ENCODE results near the gene DRC3.

Gene DRC3

DNA sequence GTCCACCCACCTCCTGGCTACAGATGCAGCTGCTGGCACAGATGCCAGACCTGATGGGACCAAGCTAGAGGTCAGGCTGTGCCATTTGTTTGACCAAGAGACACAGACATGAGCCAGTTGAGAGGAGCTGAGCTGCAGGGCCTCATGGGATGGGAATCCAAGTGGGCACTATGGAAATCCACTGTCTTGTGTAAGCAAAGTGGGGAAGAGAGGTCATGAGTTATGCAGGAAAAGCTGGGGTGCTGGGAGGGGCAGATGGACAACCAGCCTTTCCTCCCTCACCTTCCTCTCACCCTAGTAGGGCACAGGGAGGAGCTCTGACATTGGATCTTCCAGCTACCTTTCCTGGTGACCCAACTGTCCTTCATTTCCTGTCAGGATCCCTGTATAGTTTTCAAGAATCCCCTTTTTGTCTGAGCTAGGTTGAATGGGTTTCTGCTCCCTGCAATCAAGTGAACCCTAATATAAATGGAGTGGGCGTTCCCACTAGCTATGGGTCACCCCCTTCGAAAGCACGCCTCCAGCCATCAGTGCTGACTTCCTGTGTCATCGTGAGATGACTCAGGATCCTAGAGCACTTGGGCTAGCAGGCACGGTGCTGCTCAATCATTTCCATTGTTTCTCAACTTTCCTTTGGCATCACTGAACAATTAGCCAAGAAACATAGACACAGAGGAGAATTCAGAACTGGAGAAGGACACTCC lies 52.7 kb downstream of the DRC3 start:
- no peak for DNase-seq

DNA sequence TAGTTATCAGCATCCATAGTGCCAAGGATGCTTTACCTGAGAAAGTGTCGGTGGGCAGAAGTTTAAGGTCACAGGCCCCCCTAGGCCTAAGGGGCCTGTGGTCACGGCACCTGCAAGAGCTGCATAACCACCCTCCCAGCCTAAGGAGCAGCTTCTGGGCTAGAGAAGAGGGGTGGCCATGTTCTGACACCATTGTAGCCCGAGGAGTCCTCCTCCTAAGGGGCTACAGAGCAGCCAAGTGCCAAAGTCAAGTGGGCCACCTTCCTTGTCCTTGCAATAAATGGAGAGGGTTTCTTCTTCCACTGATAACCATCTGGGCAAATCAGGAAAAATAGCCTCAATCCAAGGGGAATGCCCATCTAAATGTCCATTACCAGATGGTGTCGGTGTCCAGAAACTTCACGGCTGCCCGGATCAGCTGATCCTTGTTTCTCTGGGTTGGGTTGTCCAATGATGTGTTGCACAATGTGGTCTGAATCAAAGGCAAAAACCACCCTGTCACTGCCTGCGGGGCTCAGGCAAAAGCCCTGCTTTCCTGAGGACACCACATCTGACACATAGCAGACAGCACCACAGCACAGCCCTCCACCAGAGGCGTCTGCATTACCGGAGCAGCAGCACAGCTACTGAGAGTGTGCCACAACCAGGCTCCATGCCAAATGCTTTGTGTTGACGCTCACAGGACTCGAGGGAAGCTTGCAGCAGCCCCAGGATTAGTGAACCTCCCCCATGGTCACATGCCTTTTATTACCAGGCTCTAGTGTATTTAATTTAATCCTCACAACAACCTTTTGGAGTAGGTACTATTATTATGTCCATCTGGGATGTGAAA lies 53.5 kb downstream of the DRC3 start:
- no peak for DNase-seq

GRCh38 chr17:18027280-18027679 lies 54.6 kb downstream of the DRC3 start:
- no peak for DNase-seq

DNA sequence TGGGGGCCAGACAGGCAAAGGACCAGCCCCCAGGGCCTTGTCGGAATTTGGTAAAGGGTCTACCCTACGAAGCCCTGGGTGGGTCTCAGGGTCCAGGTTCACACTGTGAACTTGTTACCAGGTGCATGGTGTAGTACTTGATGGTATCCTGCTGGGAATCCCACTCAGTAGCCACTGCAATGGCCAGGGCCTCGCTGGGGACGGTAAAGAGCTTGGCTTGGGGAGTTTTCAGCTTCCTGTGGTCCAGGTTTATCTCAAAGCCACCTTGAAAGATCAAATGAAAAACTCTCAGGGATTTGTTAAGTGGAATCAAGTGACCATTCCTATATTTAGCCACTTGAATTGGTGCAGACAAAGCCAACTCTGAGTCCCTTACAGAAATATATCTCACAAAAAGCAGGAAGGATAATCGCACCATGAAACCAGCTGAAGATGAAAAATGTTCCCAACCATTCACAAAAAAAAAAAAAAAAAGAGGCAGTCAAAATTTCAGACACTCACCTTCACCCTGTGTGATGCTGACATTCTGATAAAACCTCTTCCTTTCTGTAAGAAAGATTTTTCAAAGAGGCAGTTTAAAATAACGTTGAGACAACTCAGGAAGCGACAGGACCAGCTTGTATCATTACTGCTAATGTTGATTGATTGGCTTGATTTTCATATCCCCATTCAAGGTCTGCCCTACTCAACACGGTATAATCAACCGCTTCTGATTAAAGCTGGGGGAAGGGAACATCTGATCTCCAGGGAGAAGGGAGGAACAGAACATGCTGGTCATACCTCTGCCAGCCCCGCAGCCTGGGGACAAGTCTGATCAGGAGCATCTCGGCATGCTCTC lies 55.7 kb downstream of the DRC3 start:
- DNase-seq: peak; percentile 50

GRCh38 chr17:18028952-18029540 lies 56.4 kb downstream of the DRC3 start:
- no peak for DNase-seq

DNA sequence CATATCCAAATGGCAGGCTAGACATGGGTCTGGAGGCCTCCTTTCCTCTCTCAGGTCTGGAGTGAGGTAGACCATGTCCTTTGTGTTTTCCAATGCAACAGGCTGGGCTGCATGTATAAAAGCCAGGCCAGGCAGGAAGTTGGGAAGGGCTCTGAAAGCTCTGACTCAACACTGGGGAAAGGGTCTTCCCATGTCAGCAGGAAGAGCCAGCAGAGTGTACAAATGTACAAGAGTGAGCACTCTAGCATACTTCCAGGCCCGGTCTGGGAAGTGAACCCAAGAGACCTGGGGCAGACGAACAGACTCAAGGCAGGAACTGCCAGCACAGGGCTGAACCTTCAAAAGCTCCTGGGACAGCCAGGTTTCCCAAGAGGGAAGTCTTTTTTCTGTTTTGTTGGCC lies 59.3 kb downstream of the DRC3 start:
- no peak for DNase-seq

DNA sequence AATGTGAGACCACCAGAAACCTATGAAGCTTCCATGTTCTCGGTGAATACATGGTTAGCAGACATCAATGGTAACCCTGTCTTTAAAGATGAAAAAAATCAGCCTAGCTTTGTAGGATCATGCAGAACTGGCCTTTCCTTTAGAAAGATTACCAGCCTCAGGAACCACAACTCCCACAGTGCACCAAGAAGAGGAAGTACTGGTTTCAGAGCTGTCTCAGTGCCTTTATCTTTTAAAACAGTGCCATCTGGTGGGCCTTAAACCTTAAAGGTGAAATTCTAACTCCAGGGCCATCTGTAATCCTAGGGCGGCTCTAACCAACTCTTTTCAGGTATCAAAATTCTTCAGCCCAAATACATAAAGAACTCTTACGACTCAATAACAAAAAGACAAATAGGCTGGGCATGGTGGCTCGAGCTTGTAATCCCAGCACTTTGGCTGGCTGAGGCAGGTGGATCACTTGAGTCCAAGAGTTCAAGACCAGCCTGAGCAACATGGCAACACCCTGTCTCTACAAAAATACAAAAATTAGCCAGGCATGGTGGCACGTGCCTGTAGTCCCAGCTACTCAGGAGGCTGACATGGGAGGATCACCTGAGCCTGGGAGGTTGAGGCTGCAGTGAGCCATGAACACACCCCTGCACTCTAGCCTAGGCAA lies 60.9 kb downstream of the DRC3 start:
- DNase-seq: peak; percentile 91

DNA sequence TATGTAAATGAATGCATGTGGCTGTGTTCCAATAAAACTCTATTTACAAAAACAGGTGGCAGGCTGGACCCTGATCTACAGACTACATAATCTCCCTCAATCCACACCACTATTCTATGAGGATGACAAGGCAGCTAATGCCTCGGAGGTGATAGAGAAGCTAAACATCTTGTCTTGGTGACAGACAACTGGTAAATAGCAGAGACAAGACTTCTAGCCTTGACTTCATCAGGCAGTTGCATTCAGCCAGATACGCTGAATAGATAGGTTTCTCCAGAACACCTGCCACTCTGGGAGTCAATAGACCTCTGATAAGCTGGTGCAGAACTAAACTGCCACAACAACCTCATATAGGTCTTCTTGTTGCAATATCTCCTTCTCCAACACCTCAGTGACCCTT lies 63.0 kb downstream of the DRC3 start:
- no peak for DNase-seq

GRCh38 chr17:18037486-18037885 lies 64.8 kb downstream of the DRC3 start:
- no peak for DNase-seq

DNA sequence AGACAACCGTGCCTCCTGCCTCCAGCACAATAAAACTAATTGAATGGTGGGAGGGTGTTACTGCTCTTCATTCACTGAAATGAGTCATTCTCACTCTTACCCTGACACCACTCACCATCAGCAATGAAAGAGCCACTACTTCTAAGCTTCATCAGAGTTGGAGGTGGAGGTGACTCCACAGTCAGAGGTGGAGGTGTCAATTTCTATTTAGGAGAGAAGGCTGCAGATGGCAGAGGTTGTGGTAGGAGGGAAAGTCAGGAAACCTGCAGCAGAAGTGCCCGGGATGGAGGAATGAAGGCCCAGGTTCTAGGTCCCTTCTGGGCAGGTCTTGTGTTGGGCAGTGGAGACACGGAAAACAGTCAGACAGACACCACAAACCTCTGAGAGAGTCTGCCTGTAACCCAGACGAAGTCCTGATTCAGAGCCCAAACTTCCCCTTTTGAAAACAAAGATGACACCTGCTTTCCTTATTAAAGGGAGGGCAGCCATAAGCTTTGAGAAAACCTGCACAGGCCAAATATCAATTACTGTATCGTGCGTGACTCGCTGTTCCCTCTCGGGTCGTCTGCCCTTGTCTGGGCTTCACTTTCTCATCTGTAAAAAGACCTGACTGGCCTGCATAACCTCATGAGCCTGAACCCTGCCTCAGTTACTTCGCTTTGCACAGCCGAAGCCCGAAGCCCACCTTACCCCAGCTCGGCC lies 65.6 kb downstream of the DRC3 start:
- no peak for DNase-seq

DNA sequence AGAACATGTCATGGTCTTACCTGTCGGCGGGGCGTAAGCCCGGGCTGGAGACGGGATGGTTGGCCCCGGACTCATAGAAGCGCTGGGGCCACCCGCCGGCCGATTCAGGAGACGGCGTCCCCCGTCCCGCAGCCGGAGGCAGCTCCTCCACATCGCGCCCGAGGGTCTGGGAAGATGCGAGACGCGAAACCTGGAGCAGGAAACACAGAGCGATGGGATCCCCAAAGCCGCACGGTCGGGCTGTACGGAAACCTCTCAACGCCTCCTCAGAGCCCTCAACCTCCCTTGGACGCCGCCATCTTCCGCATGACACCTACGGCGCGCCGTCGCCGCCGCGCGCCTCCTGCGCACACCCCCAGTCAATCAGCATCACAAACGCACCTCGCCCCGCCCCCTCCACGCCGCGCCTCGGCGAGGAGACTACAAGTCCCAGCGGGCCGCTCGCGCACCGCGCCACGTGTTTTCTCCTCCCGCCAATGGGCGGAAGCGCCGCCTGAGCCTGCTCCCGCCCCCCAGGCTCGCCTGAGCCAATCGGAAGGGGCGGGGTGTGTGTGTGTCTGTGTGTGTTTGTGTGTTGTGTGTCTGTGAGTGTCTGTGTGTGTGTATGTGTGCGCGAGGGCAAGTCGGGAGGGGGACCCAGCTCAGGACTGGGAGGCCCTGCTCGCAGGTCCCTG lies 66.3 kb downstream of the DRC3 start, which contains the start of the genes ATPAF2 and GID4:
Gene ATPAF2 (minus strand): TSS at position 308 of the 674 bp plus-strand sequence. CDS start 155 bp downstream, at position 153.
Gene GID4 (plus strand): TSS at position 548 of the 674 bp plus-strand sequence. CDS start 57 bp downstream, at position 605.
- peak; percentile 100 for DNase-seq

- no peak for DNase-seq
Observed at GRCh38 chr17:18039535-18040260, 67.0 kb downstream of the DRC3 start.

DNA sequence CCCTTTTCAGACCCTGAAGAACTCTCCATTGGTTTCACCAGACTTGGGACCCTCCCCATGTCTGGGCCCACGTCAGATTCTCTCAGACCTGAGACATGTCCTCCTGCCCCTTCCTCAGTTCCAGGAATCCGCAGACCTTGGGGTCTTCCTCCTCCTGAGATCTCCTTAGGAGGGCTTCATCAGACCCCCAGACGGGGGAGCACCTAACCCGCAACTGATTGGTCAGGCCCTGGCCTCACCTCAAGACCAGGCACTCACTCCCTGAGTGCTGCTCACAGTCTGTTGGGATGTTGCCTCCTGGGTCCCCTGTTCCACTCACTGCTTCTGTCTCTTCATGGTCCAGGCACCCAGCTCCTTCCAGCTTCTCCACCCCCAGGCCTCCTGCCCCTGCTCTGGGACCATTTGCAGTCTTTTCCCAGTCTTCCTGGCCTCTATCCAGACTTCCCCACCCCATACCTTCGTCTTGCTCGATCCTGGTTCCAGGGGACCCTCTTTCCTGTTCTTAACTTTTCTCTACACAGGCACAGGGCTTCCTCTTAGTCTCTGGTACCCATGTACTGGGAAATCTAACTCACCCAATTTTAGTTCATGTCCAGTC lies 67.7 kb downstream of the DRC3 start:
- DNase-seq: no peak

DNA sequence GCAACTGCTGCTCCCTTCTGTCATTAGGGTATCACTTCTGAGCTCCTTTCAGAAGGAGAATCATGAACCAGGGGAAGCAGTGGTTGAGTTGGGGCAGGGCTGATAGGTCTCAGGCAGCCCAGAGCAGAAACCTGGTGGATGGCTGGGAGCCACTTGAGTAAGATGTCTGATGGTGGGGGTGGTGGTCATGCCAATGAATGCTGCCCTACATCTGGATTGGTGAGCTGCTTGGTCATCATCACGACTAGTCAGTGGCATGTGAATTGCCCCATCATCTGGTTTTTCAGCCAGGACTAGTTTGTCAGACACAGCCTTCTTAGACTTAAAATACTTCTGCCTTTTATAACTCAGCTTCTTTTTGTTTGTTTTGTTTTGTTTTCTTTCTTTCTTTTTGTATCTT lies 69.1 kb downstream of the DRC3 start:
- DNase-seq: no peak

DNA sequence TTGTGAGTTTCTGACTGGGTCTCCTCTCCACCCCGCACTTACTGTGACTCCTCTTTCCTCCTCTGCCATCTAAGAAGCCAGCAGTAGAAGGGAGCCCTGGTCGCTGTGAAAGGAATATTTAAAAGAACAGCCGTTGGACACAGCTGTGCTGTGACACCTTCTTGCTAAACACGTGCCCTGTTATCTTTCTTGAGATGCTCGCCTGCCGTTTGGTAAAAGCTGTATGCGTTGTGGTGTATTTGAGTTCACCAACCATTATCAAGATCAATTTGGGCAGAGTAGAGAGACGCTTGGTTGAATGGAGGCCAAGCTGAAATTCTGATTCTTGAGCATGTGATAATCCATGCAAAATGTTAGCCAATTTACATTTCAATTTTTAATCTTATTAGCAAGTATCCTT lies 70.3 kb downstream of the DRC3 start:
- DNase-seq: no peak

DNA sequence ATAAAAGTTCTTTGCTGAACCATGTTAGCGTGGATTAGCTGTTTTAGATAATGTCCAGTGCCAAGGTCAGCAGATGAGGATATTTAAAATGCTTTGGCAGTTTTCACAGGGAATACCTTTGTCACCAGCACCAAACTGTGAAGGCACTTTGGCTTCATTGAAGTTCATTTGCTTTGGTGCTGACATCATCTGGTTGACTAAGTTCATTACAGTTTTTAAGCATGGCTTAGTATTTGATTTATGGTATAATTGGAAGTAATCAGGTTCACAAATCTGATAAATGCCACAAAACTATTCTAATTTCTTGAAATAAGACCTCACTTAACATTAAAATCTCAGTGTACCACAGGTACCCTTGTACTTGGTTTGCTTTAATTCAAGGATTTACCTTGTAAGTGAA lies 70.8 kb downstream of the DRC3 start:
- no peak for DNase-seq

DNA sequence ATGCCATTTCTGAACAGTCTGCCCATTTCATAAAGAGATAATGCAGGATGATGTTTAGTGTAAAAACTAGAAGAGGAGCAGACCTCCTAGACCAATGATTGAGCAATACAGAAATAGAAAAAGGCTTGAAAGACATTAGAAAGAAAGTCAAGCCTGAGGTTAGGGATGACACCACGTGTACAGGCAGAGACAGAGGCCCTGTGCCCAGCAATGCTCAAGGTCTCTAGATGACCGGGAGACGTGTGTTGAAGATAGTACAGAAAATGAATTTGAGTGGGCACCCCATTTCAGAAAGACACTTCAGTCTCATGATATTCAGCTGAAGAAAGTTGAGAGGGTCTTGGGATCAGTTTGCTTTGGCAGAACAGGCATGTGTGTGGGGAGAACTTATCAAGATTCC lies 71.9 kb downstream of the DRC3 start:
- no peak for DNase-seq

DNA sequence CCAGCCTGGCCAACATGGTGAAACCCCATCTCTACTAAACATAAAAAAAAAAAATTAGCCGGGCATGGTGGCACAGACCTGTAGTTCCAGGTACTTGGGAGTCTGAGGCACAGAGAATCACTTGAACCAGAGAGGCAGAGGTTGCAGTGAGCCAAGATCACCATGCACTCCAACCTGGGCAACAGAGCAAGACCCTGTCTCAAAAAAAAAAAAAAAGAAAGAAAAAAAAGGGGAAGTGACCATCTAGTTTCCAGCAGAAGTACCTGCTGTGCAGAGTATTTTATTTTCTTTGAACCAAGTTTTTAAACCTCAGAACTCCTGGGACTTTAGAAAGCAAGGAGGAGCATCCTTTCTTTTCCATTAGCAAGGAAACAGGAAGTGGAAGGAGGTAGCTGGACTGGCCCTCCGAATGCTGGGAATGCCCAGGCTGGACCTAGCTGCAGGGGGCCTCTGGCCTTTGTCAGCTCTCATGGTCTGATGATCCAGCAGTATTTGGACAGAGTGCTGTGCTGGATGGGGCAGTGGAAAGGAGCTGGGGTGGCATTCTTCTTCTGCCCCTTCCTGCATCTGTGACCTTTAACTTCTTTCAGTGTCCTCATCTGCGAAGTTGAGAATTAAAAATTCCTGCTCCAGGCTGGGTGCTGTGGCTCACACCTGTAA lies 73.2 kb downstream of the DRC3 start:
- DNase-seq: no peak

DNA sequence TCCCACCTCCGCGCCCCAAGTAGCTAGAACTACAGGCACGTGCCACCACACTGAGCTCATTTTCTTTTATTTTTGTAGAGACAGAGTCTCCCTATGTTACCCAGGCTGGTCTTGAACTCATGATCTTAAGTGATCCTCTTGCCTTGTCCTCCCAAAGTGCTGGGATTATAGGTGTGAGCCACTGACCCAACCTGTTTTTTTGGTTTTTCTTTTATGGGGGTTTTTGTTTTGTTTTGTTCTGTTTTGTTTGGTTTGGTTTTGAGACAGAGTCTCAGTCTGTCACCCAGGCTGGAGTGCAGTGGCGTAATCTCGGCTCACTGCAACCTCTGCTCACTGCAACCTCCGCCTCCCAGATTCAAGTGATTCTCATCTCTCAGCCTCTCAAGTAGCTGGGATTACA lies 82.9 kb downstream of the DRC3 start:
- no peak for DNase-seq

Measured in eye (tissue), 1 donor.